ENCODE measurements around the gene SNX9.

DNA sequence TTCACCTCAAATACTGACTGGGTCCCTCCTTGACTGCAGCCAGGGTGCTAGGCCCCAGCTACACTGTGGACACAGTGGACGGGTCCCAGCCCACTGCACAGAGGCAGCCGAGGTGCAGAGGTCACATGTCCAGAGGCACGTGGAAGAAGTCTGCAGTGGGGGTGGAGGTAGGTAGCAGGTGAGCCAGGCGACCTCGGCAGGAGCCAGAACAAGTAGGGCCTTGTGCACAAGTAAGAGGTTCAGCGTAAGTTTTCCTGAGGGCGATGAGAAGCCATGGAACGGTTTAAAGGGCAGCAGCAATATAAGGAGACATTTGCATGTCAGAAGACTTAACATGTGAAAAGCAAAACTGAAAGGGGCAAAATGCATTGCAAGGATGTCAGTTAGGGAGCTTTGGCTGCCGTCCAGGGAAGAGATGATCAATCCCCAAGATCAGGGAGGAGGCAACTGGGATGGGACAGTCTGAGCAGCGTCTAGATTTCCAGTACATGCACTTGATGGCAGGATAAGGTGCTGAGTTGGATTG is 49.7 kb upstream of the SNX9 start:
- TF ChIP-seq, protein P1, sequence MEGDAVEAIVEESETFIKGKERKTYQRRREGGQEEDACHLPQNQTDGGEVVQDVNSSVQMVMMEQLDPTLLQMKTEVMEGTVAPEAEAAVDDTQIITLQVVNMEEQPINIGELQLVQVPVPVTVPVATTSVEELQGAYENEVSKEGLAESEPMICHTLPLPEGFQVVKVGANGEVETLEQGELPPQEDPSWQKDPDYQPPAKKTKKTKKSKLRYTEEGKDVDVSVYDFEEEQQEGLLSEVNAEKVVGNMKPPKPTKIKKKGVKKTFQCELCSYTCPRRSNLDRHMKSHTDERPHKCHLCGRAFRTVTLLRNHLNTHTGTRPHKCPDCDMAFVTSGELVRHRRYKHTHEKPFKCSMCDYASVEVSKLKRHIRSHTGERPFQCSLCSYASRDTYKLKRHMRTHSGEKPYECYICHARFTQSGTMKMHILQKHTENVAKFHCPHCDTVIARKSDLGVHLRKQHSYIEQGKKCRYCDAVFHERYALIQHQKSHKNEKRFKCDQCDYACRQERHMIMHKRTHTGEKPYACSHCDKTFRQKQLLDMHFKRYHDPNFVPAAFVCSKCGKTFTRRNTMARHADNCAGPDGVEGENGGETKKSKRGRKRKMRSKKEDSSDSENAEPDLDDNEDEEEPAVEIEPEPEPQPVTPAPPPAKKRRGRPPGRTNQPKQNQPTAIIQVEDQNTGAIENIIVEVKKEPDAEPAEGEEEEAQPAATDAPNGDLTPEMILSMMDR (conservative IDR thresholded peaks at IDR 0.05), result no peak
- TF ChIP-seq ZFX (IDR thresholded peaks at IDR 0.05), result no peak
